CD4-positive, alpha-beta T cell treated with Interleukin-17A for 4 hours (primary cell): ENCODE results near the gene BTBD9.

Source experiments
- DNase-seq: peaks from one replicate; pipeline ENCODE4 v3.0.0-alpha.2; 2020; ENCODE audit warnings: mixed read lengths

Gene BTBD9

GRCh38 chr6:38593409-38593808 is 46.3 kb downstream of the BTBD9 start:
- no peak for DNase-seq

GRCh38 chr6:38591439-38591838 is 48.3 kb downstream of the BTBD9 start:
- DNase-seq: no peak

GRCh38 chr6:38589367-38589720 is 50.4 kb downstream of the BTBD9 start:
- DNase-seq: no peak

GRCh38 chr6:38588631-38589366 is 50.9 kb downstream of the BTBD9 start:
- no peak for DNase-seq

DNA sequence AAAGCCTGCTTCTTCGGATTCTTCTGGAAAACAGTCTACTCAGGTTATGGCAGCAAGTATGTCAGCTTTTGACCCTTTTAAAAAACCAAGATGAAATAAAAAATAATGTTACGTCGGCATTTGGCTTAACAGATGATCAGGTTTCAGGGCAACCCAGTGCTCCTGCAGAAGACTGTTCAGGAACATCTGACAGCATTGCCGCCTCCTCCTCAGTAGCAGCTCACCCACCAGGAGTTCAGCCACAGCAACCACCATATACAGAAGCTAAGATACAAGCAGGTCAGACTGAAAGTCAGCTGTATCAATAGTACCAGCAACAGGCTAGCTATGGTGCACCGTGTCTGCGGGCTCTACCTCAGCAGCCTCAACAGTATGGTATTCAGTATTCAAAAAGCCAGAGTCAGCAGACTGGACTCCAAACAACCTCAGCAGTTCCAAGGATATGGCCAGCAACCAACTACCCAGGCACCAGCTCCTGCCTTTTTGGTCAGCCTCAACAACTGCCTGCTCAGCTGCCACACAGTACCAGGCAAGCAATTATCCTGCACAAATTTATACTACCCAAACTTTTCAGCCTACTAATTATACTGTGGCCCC is 51.9 kb downstream of the BTBD9 start:
- no peak for DNase-seq

DNA sequence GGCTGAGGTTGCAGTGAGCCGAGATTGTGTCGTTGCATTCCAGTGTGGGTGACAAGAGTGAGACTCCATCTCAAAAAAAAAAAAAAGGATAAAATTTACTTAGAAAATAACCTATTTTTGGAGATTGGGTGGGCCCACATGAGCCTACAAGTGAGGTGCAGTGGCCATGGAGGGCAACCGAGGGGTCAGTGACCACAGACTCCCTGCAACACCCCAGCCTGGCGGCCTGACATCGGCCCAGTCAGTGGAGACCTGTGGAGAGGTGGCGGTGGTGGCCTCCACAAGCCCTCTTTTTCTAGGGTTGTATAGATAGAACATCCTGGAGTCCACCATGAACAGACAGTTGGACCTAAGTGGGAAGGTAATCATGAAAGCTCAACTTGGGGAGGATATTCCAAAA is 52.7 kb downstream of the BTBD9 start:
- DNase-seq: no peak

DNA sequence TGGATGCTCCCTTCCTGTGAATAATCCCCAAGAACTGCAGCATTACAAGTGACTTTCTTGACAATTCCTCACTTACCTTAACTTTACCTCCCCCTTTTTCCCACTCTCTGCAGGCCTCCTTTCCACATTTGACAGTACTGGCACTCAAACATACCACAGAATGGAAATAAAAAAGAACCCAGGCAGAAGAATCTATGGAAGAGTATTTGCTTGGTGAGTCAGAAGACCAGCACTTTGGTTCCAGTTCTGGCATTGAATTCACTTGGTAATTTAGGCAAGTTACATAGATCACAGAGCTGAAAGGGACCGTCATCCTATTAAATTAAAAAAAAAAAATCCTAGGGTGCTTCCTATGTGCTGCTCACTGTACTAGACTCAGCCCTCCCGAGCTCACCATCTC is 55.0 kb downstream of the BTBD9 start:
- no peak for DNase-seq

DNA sequence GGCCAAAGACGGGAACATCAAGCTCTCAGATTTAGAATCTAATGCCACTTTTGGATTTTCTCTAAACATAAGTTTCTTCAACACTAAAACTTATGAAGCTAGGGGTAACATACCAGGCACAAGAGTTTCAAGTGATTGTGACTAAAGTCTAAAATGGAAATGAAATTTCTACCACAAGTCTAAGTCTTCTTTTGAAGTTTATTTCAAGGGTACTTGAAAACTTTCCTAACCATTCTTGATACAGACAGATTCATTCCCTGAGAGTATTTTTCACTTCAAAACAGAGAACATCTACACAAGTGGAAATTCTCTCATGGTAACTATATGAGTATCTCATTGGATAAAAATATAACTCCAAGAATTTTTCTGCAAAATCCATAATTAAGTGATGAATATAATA is 56.2 kb downstream of the BTBD9 start:
- no peak for DNase-seq

DNA sequence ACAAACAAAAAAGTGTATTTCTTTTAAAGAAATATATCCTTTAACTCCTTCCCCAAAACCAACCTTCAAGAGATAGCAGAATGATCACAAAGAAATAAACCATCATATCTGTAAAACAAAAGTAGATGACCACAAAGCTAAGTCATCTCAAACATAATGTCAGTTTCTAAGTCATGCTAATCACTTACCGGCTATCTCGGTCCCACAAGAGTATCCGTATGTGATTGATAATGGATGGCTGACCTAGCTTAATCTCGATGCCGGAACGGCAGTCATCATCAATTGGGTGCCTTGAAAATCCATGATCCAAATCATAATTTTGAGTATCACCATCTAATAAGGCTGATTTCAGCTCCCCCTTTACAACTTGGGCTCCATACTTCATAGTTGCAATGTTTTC is 59.7 kb downstream of the BTBD9 start:
- DNase-seq: no peak

- no peak for DNase-seq
Measured at GRCh38 chr6:38579010-38579628, 60.6 kb downstream of the BTBD9 start.

DNA sequence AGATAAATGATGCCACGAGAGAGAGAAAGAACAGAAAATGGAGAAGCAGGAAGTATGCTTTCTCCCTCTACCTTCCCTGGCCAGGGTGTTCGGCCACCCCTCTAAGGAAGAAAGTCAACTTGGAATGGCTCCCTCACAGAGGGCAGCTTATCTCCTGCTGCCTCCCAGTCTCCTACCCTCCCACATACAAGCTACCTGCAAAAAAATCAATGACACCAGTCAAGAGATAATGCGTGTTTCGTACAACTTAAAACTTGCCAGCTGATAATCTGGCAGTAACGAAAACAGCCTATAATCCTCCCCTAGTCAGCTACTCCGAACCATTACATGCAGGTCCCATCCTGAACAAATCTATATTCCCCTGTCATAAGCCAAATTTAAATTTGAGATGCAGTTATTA is 61.7 kb downstream of the BTBD9 start:
- no peak for DNase-seq

DNA sequence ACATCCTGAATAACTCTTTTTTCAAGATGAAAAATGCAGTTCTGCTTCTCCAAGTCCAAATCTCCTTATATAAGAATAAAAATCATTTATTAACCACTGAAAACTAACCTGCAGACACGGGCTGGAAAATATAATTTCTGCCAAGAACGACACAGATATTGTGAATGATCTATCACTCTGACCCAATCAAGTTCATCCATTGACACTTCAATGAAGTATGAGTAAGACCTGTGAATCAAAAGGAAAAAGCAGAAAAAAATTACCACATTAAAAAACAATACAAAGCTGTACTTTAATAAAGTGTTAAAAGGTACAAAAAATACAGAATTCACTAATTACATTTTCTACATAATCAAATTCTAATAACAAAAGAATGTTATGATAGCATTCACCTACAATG is 62.2 kb downstream of the BTBD9 start:
- DNase-seq: no peak

GRCh38 chr6:38573801-38574395 is 65.8 kb downstream of the BTBD9 start:
- DNase-seq: no peak

DNA sequence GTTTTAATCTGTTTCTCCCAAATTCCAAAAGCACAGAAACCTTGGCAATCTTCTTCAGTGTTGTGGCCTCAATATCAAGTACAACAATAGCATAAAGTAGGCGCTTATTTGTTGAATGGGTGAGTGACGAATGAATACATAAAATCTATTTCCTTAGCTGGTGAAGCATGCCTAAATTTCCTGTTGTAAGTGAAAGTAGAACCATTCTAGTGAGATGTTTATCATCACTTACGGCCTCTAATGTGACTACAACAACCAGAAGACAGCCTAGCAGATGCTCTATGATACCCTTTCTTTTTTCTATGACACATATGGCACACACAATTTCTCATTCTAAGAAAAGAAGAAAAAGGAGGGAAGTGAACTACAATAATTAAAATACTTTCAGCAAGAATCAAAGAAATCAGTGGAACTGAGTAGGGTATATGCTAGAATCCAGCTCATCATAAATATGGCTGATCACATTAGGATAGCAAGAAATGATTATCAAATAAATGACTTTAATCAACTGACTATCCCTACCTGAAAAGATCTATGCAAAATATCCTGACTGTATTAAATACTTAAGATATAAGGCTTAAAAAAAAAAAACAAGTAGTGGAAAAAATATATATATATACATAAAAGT is 67.4 kb downstream of the BTBD9 start:
- no peak for DNase-seq

GRCh38 chr6:38571721-38572120 is 68.0 kb downstream of the BTBD9 start:
- no peak for DNase-seq

DNA sequence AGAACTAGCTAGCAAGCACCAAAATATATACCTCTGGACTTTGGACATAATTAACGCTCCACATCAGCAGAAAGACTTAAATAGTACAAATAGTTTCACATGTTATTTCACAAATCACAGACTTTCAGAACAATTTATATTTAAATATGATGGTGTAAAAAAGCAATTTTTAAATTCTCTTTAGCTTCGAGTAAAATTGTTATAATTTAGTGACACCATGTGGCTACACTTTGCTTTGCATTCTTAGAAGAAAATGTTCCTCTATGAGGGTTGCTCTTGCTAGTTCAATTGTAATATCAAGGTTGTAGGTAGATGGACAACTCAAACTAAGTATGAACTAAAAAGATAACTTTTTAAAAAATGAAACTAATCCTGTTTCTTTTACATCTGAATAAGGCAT is 69.0 kb downstream of the BTBD9 start:
- no peak for DNase-seq

- DNase-seq: no peak
Measured at GRCh38 chr6:38567436-38567835, 72.3 kb downstream of the BTBD9 start.

DNA sequence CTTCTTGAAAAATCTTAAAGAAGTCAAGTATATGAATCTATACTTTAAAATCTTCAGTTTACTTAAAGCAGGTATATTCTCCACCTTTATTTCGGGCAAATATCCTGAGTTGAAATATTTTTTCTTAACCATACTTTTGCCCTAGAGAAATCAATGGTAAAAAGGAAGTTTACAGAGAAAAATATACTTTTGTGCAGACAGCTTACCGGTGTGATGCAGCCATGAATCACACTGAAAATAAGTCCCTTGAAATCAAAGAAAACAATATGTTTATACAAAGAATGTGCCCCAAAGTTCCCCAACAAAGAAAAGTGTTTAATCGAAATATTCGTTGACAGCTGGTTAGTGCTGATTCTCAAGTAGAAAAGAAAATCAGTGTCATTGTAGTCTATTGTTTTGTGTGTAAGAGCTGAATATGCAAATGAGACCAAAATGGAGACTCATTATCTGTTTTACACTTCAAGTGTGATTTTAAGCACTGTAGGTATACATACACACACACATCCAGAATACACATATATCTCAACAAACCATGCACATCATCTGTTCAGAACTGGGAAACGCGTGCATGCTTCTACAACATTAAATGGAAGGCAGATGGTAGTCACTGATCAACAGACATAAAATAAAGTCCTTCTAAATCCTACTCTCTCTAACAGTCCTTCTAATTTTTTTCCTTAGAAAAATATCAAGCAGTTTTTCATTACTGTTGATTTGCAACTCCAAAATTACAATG is 73.3 kb downstream of the BTBD9 start:
- no peak for DNase-seq

GRCh38 chr6:38564301-38564700 is 75.4 kb downstream of the BTBD9 start:
- DNase-seq: no peak

DNA sequence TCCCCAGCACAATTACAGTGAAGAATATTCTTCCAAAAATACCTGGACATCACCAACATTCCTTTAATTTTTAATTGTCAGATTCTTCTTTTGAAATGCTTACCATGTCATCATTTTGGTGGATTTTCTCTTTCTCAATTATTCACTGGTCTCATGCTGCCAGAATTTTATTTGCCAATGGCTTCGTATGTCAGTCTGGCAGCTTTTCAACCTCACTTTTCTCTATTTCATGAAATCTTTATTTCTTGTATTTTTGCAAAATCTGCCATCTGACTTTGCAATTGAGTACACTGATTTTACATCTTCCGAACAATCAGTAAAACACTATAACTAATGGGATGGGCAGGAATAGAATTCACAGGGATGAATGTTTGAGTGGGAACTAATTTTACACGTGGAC is 84.1 kb downstream of the BTBD9 start:
- no peak for DNase-seq

- no peak for DNase-seq
Measured at GRCh38 chr6:38554700-38555413, 84.9 kb downstream of the BTBD9 start.

GRCh38 chr6:38554014-38554413 is 85.7 kb downstream of the BTBD9 start:
- DNase-seq: no peak
